Stimulated activated CD8-positive, alpha-beta memory T cell treated with anti-CD3 and anti-CD28 coated beads, Interleukin-2, amount 100 ng/mL, for 48 hours (primary cell): ENCODE data around the gene DEFB113.
"Not testable (repeated sequence)": the region's sequence is repeated elsewhere in the genome, so short reads cannot be mapped to it uniquely, and the experiment has no call there.

Experiments used
- DNase-seq, 2 donors: peaks; one replicate each; pipeline ENCODE4 v3.0.0-alpha.2; 2020; ENCODE audit warnings: low read depth in 2 of 2

The DEFB113 gene

GRCh38 chr6:49969605-49970004 is at the start of gene DEFB113:
Gene DEFB113, minus strand, starts transcription at chr6:49969625. Its CDS starts 0 bp downstream, at chr6:49969625.
- no peak for DNase-seq

- DNase-seq: no peak
These were observed 38.4 kb upstream of the DEFB113 start for GRCh38 chr6:50007819-50008218.

GRCh38 chr6:50003139-50003538 is 33.7 kb upstream of the DEFB113 start:
- DNase-seq: no peak

GRCh38 chr6:49995278-49995677 is 25.9 kb upstream of the DEFB113 start:
- no peak for DNase-seq

- no peak for DNase-seq
These were observed 19.5 kb upstream of the DEFB113 start for GRCh38 chr6:49988900-49989299.

- DNase-seq: no peak
These were observed 18.3 kb upstream of the DEFB113 start for GRCh38 chr6:49987749-49988148.

- DNase-seq: no peak
These were observed 17.1 kb upstream of the DEFB113 start for GRCh38 chr6:49986551-49986950.

GRCh38 chr6:49982046-49982445 is 12.6 kb upstream of the DEFB113 start:
- DNase-seq: no peak

- DNase-seq: no peak
These were observed 11.5 kb upstream of the DEFB113 start for GRCh38 chr6:49980898-49981297.

- no peak for DNase-seq
These were observed 10.2 kb upstream of the DEFB113 start for GRCh38 chr6:49979584-49979983.

GRCh38 chr6:49978332-49979226 is 9.2 kb upstream of the DEFB113 start:
- no peak for DNase-seq

GRCh38 chr6:49966823-49967222 is 2.6 kb downstream of the DEFB113 start:
- no peak for DNase-seq

GRCh38 chr6:49966334-49966733 is 3.1 kb downstream of the DEFB113 start:
- DNase-seq: no peak

GRCh38 chr6:49964064-49964463 is 5.4 kb downstream of the DEFB113 start, which contains the start of gene DEFB114:
Gene DEFB114, minus strand, starts transcription at chr6:49964164. Its CDS starts 59 bp downstream, at chr6:49964105.
- DNase-seq: no peak

- DNase-seq: no peak
These were observed 11.2 kb downstream of the DEFB113 start for GRCh38 chr6:49958180-49958579.

- no peak for DNase-seq
These were observed 13.6 kb downstream of the DEFB113 start for GRCh38 chr6:49955847-49956246.

GRCh38 chr6:49951926-49952325 is 17.5 kb downstream of the DEFB113 start:
- DNase-seq: no peak

- no peak for DNase-seq
These were observed 19.0 kb downstream of the DEFB113 start for GRCh38 chr6:49950415-49950751.

GRCh38 chr6:49949062-49949461 is 20.4 kb downstream of the DEFB113 start:
- no peak for DNase-seq

- DNase-seq: no peak
These were observed 22.6 kb downstream of the DEFB113 start for GRCh38 chr6:49946835-49947234.

GRCh38 chr6:49944068-49944467 is 25.4 kb downstream of the DEFB113 start:
- not testable (repeated sequence) for DNase-seq

- DNase-seq: no peak
These were observed 29.4 kb downstream of the DEFB113 start for GRCh38 chr6:49939993-49940498.

GRCh38 chr6:49937811-49938210 is 31.6 kb downstream of the DEFB113 start:
- DNase-seq: no peak
